ENCODE measurements around the gene RNF227. TPM values are rescaled to one million over a fixed set of nuclear protein-coding genes. Genes with fewer than 3 reads are reported as not detected.

The RNF227 gene
- total and polyA plus RNA-seq, 7 donors: 0.62 to 2.6 (median 1.5) TPM

GRCh38 chr17:7889166-7889955 is 26.7 kb downstream of the RNF227 start:
- Histone ChIP-seq H3K4me1 (peaks cover 46% of the 10 kb centered on the region), H3K27me3 (ENCODE audit: insufficient read depth in 3 of 3, low read length in 2 of 3) (peaks cover 0 to 18% (median 0%) of the 10 kb centered on the region in 3 donors), H3K4me3 (peak overlapping the region; percentile 28), H3K27ac (peak overlapping the region; percentile 70), H3K36me3 (ENCODE audit: insufficient read depth in 1 of 2, low read depth in 1 of 2) (peaks cover 0 to 14% of the 10 kb centered on the region in 2 donors), H3K9me3 (no peaks in the 10 kb centered on the region)
- peak; percentile 56 for TF ChIP-seq CTCF (IDR thresholded peaks at IDR 0.05)
- ATAC-seq (peak; percentile 91 to 92 (median 92)), DNase-seq (peak; percentile 97 to 99)
- intact Hi-C loops (cut with DNase I): no loop called here
- 21 to 25% (median 22%) methylated on average over 11 of the region's 11 CpGs for WGBS, 3 donors

DNA sequence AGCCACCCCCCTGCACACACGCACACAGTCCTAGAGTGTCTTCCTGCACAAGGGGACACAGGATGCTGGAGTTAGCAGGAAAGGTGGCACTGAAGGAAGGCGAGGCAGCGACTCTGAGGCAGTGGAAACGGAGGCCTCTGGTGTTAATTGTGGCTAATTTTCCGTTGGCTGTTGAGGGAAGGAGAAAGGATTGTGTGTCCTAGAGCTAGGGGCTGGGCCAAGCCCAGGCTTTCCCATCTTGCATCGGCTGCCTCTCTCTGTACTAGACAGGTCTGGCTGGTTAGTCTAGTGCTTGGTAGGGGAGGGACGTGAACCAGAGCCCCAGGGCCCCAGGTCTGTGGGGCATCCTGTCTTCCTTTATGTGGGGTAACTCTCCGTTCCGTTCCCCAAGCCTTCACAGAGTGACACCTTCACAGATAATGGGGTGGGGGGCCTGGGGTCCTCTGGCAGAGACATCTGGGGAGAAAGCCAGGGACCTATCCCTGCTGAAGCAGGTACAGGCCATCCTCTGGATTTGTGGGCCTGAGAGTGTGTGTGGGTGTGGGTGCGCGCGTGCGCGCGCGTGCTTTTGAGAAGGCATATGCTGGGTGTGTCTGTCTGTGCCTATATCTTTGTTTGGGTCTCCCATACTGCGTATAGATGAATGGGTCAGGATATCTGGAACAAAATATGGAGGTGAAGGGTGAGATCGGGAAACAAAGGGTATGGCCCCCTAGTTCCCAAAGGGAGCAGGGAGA is 27.7 kb downstream of the RNF227 start, which contains the start of gene CHD3:
Gene CHD3, plus strand, starts transcription at position 606 of the 737 bp plus-strand sequence. CDS start 212 bp downstream, outside the sequence.
- WGBS, 3 donors: 17 to 25% (median 18%) methylated on average over 18 of the region's 18 CpGs
- DNase-seq: no peak
- peaks cover 0 to 24% (median 0%) of the 10 kb centered on the region in 3 donors for H3K27me3 ChIP-seq (ENCODE audit: insufficient read depth in 3 of 3, low read length in 2 of 3)

GRCh38 chr17:7887482-7888183 is 28.5 kb downstream of the RNF227 start:
- peak overlapping the region; percentile 70 for H3K27ac ChIP-seq
- DNase-seq: peak; percentile 90 to 92
- peak; percentile 77 to 83 (median 80) for ATAC-seq
- H3K4me3 ChIP-seq: peak overlapping the region; percentile 81
- peaks cover 0 to 6% of the 10 kb centered on the region in 2 donors for H3K36me3 ChIP-seq (ENCODE audit: insufficient read depth in 1 of 2, low read depth in 1 of 2)
- no peaks in the 10 kb centered on the region for H3K9me3 ChIP-seq
- peaks cover 46% of the 10 kb centered on the region for H3K4me1 ChIP-seq
- no peak for TF ChIP-seq CTCF (IDR thresholded peaks at IDR 0.05)
- H3K27me3 ChIP-seq (ENCODE audit: insufficient read depth in 3 of 3, low read length in 2 of 3): peaks cover 0 to 30% (median 0%) of the 10 kb centered on the region in 3 donors
- intact Hi-C loops (cut with DNase I): no loop called here
- 0% methylated on average over 32 to 35 of the region's 35 CpGs for WGBS, 3 donors

More for the DNA sequence above, 27.7 kb downstream of the RNF227 start, which contains the start of gene CHD3:
- Histone ChIP-seq H3K4me1 (peaks cover 46% of the 10 kb centered on the region), H3K4me3 (peak within 1 kb of the TSS; percentile 81), H3K27ac (peak within 1 kb of the TSS; percentile 70), H3K36me3 (ENCODE audit: insufficient read depth in 1 of 2, low read depth in 1 of 2) (peaks cover 0 to 6% of the 10 kb centered on the region in 2 donors), H3K9me3 (no peaks in the 10 kb centered on the region)
- no peak for TF ChIP-seq CTCF (IDR thresholded peaks at IDR 0.05)
- peak in 1 of 4 donors; percentile 5 for ATAC-seq
- intact Hi-C loops (cut with DNase I): no loop called here

DNA sequence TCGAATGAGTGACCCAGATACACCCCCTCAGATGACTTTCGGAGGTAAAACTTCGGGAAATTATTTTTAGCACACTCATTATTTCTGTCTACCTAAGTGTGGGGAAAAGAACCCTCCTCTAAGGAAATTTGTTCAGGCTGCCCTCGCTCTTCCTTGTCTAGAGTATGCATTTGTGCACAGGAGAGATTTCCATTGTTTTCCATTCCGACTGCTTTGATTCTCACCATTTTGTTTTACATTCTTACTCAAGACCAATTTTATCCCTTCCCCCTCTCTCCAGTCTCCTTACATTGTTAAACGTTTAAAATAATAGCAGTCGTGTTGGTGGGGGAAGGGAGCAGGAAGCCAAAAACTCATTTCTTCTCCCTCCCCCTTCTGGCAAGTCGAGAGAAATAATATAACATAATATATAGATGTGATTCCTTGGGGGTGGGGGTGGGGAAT is 29.0 kb downstream of the RNF227 start:
- Histone ChIP-seq H3K4me3 (peak overlapping the region; percentile 81), H3K27me3 (ENCODE audit: insufficient read depth in 3 of 3, low read length in 2 of 3) (peaks cover 0 to 32% (median 0%) of the 10 kb centered on the region in 3 donors), H3K27ac (peak overlapping the region; percentile 66), H3K4me1 (peaks cover 46% of the 10 kb centered on the region), H3K36me3 (ENCODE audit: insufficient read depth in 1 of 2, low read depth in 1 of 2) (peaks cover 0 to 6% of the 10 kb centered on the region in 2 donors), H3K9me3 (no peaks in the 10 kb centered on the region)
- TF ChIP-seq CTCF (IDR thresholded peaks at IDR 0.05): no peak
- 3 to 9% (median 4%) methylated on average over 8 of the region's 8 CpGs for WGBS, 3 donors
- DNase-seq (no peak), ATAC-seq (no peak)
- intact Hi-C loops (cut with DNase I): no loop called here

Measured in psoas muscle (tissue), 8 donors.